Stimulated activated CD8-positive, alpha-beta memory T cell treated with anti-CD3 and anti-CD28 coated beads, Interleukin-12 subunit alpha, Interleukin-12 subunit beta, amount 100 ng/mL, for 1 hour (primary cell): ENCODE data around the gene NEK5.
A peak's percentile ranks its signal among the peaks of the same experiment; 100 is the strongest.
"Not testable (repeated sequence)": the region's sequence is repeated elsewhere in the genome, so short reads cannot be mapped to it uniquely, and the experiment has no call there.

Experiments
- DNase-seq: peaks from one replicate; pipeline ENCODE4 v3.0.0-alpha.2; 2020; ENCODE audit warnings: low read depth

Gene NEK5

DNA sequence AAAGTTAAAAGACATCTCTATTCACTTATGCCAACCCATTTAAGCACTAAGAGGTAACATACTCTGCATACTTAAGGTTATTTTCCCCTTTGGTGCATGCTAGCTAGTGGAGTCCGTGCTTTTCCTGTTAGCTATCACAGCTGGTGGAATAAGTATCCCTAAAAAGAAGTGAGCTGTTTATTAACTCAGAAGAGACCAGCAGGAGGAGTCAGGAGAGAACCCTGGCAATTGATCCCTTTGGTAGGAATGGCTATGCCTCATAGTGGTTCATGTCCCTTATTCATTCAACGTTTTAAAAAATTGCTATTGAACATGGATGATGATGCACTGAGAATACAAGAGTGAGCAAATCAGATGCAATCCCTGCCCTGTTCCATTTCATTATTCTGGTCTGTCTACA is 12.4 kb upstream of the NEK5 start:
- no peak for DNase-seq

DNA sequence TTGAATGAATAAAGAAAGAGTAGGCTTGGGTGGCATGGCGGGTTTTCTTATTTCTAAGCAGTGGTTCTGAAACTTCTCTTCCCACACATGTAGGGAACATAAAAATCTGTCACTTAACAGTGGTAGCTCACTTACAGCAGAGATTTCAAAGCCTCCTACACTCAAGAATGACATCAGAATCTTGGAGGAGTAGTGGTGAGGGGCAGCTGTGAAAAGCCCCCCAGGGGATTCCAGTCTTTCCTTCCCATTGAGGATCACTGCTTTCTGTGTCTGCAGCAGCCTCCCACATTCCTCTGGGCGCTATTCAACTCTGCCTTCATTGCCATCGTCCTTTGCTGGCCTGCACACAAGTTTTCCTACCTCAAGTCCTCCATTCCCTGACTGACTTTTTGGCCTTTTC is 8.6 kb upstream of the NEK5 start:
- DNase-seq, result no peak

DNA sequence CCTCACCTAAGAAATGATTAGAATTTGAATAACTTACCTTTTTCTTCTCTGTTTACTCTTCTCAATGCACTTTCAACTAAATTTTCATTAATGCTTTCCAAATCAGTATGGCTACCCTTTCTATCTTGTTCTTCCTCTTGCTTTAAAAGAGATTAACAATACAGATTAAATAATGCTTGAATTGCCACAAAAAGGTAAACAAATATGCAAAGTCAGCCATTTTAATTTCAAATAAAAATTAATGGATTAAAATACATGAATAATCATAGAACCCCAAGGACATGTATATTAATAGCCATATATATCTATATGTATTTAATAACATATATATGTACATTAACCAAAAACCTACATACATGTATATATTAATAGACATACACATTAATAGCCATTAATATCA is 7.9 kb upstream of the NEK5 start:
- no peak for DNase-seq

DNA sequence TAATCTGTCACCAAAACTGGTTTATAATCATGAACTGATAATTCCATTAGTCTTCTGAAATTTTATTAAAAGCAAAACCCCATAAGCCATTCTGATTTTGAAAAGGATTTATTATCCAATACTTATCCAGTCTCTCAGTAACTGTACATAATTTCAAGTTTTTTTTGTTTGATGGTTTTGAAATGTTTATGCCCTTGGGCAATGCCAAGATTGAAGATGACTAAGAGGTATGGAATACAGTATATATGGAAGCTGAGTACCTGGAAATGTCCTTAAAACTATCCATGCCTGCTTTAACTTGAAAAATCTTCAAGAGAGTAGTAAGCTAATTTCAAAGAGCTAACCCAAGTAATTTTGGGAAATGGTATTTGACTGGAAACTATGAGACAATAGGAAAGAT is 1.8 kb upstream of the NEK5 start:
- no peak for DNase-seq

DNA sequence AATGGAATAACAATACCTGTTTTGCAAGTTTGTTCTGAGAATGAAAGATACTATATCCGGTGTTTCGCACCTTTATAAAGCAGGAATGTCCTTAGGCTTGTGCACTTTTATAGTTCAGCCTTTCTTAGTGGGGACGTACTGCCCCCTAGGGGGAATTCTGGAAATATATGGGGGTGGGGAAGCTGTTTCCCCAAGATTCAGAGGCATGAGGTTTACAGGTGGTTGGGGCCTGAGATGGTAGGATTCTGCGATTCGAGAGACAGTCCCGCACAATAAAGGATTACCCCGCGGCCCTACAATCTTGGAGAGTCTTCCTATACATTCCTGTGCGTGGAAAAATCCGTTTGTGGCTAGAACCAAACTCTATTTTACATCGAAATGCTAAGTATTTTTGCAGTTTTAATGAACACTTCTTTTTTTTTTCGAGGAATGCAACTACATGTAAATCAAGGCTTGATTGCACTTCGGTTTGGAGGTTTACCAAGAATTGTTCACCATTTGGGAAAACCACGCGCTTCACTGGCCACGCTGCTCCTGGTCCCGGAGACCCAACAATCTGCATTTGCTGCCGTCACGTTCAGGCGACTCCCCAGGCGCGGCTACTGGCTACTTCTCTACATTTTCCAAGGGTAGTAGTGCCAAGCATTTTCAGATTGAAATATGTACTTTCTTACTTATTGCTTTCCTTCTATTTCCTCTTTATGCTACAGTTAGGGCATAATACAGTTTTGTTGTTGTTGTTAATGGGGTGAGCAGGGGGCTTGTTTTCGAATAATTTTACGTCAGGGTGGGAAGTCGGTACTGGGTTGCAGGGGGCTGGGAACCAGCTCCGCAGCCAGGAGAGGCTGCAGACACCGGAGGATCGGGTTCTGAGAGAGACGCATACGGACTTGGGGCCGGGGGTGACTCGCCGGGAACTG is 830 bp downstream of the NEK5 start:
- peak; percentile 17 for DNase-seq

DNA sequence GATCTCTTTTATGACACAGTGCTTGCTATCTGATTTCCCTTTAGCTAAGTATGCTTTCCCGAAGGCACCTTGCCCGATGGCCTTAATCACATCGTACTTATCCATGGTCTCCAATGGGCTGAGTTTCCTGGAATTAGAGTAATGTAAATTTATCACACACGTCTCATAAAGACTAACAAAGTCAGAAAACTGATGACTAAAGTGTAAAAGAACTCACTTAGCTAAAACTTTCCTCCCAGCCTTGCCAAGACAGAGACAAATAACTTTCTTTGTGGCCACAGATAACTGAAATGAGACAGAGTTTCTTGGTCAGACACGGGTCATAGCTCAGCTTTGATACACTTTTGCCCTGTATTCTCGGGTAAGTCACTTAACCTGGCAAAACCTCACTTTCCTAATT is 1.5 kb downstream of the NEK5 start:
- no peak for DNase-seq

DNA sequence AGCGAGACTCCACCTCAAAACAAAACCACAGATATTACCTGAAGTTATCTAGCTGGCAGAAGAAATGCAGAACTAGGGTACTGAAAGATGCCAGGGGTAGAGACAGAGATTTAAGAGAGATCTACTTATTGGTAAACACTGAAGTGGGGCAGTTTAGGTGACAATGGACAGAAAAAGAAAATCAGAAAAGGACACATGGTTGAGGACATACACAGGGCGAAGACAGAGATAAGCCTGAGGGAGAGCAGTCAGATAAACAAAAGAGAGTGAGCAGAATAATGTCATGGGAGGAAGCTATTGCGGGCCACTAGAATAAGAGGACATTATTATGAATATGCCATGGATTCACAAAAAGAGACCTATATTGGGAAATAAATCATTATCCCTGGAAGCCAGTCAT is 3.3 kb downstream of the NEK5 start:
- DNase-seq, result no peak

DNA sequence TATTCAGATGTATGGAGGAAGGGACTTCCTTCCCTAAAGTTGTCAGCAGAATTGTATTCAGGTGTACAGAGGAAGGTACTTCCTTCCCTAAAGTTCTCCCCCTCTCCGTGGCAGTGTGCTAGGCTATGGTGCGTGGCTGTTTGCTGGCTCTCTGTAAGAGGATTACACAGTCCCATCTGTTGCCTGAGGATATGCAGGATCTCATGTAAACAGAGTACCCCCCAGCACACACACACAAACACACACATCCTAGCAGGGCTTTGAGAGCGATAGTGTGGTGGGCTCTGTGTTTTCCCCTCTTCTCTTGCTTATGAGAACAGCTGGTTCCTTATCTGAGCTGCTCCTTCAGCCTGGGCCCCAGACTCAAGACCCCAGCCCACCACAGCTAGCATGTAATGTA is 10.3 kb downstream of the NEK5 start:
- DNase-seq, result no peak

DNA sequence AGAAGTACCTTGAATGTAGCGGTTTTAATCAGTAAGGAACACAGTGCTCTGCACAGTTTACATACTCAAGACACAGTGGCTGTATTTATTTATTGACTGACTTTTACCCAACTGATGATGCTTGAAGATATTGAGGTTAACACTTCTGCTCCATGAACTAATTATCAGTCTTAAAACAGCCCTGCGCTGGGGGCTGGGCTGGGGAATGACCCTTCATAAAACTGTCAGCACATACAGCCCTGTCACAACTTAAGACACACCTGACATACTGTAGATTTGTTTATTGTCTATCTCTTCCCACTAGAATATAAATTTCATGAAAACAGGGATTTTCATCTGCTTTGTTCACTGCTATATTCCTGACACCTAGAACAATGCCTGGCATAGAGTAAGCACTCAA is 10.8 kb downstream of the NEK5 start:
- no peak for DNase-seq

DNA sequence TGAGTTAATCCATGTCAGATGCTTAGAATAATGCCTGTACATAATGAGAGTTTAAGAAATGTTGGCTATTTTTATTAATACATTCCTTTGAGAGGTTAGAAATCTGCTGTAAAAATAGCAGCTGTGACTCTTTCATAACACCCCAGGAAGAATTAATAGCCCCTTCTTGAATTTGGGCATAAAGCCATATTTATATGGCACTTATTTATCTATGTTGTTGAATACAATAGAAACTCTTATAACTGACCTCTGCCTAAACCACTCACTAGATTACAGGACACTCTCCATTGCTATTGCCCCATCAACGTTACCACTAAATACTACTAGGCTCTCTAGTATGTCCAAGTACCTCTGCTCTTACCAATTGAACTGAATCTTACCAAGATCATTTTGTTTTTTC is 16.3 kb downstream of the NEK5 start:
- no peak for DNase-seq

DNA sequence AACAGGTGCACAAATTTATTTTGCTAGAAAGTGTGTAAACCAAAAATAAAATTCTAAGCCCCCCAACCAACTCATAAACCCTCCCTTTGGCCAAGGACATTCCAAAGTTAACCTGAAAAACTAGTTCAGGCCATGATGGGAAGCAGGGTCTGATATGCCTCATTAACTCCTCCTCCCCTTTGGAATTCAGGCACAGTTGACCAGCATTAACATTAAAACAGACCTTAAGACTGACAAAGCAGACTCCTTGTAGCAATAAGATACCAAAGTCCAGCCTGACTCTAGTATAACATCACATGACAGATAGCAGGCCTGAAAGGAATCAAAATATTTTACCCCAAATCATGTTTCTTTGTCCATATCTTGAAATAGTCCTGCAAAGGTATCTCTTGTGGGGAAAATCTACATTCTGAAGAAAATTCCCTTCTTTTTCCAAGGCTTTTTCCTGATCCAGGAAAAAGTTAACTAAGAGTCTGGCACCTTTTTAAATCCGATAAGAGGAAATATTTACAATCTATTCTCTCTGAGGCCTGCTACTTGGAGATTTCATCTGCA is 19.7 kb downstream of the NEK5 start:
- DNase-seq, result no peak

DNA sequence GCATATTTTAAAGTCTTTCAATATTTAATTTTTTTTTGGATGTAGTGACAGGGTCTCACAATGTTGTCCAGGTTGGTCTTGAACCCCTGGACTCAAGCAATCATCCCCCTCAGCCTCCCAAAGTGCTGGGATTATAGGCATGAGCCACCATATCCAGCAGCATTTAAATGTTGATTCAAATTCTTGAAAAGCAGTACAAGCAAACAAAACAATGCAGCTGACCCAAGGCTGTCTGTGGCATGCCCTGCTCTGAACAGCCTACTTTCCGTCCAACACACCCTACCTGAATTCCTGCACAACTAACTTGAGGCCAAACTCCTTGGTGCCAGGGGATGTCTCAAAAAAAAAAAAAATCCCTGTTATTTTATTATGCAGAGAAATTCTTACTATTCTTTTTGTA is 23.0 kb downstream of the NEK5 start:
- no peak for DNase-seq

DNA sequence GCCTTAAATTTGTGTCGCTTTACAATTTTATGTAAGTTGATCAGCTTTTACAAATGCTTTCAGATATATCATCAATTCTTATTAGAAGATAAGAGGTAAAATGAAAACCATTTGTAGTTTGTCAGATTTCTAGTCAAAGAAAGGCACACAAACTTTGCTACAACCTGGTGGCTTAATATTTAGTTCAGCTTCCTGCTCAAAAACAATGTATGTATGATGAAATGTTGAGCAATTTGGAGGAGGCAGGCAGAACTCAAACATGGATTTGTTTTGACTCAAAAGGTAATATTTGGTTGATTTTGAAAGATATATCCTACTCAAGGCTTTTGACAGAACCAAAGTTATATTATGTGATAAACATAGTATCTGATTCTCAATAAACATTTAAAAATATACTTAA is 24.2 kb downstream of the NEK5 start:
- DNase-seq, result no peak

DNA sequence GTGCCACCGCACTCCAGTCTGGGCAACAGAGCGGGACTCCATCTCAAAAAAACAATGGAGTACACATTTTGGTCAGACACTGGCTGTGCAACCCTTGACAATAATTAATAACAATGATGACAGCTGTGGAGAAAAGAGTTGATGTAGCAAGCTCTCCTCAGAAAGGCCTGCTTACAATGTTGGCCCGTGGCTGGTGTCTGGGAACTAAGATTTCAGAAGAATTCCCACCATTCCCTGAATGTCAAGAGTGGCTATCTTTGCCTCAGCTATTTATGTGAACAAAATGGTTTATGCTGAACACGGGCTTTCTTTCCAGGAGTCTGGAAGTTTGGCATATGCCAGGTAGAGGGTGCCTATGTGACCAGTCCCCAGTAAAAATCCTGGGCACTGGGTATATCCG is 25.5 kb downstream of the NEK5 start:
- no peak for DNase-seq

DNA sequence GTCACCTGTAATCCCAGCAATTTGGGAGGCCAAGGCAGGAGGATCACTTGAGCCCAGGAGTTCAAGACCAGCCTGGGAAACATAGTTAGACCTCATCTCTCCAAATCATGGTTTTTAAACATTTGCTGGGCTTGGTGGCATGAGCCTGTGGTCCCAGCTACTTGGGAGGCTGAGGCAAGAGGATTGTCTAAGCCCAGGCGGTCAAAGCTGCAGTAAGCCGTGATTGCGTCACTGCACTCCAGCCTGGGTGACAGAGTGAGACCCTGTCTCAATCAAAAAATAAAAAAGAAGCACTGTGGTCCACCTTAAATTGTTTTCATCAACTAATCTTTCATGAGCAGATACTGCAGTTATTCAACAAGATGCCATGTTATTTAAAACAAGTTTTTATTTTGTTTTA is 26.4 kb downstream of the NEK5 start:
- DNase-seq, result not testable (repeated sequence)

DNA sequence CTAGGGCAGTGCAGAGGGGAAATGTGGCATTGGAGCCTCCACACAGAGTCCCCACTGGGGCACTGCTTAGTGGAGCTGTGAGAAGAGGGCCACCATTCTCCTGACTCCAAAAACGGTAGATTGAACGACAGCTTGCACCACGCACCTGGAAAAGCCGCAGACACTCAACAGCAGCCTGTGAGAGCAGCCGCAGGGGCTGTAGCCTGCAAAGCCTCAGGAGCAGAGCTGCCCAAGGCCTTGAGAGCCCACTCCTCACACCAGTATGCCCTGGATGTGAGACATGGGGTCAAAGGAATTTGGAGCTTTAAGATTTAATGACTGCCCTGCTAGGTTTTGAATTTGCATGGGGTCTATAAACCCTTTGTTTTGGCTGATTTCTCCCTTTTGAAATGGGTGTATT is 31.7 kb downstream of the NEK5 start:
- DNase-seq, result no peak

DNA sequence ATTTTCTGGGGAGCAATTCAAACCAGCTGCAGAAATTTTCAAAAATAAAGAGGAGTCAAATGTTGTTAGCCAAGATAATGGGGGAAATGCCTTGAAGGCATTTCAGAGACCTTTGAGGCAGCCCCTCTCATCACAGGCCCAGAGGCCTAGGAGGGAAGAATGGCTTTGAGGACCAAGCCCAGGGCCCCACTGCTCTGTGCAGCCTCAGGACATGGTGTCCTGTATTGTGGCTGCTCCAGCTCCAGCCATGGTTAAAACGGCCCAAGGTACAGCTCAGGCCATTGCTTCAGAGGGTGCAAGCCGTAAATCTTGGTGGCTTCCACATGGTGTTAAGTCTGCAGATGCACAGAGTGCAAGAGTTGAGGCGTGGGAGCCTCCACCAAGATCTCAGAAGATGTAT is 32.1 kb downstream of the NEK5 start:
- no peak for DNase-seq

DNA sequence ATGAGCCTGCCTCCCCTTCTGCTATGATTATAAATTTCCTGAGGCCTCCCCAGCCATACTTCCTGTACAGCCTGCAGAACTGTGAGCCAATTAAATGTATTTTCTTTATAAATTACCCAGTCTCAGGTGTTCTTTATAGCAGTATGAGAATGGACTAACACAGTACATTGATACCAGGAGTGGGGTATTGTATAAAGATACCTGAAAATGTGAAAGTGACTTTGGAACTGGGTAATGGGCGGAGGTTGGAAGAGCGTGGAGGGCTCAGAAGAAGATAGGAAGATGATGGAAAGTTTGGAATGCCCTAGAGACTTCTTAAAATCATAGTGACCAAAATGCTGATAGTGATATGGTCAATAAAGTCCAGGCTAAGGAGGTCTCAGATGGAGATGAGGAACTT is 32.8 kb downstream of the NEK5 start:
- DNase-seq, result no peak

DNA sequence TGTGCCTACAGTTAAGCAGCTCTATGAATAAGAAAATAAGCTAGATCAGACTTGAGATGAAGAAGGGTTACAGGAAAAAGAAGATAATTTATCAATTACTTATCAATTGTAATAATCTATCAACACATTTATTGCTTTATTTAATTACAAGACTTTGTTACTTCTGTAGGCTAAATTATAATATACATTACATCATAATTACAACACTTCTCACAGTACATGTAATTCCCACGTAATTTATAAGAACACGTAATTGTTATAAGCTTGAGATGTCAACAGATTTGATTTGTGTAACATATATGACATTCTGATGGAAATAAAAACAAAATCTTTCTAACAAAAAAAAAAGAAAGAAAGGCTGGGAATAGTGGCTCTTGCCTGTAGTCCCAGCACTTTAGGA is 36.8 kb downstream of the NEK5 start:
- DNase-seq, result no peak

DNA sequence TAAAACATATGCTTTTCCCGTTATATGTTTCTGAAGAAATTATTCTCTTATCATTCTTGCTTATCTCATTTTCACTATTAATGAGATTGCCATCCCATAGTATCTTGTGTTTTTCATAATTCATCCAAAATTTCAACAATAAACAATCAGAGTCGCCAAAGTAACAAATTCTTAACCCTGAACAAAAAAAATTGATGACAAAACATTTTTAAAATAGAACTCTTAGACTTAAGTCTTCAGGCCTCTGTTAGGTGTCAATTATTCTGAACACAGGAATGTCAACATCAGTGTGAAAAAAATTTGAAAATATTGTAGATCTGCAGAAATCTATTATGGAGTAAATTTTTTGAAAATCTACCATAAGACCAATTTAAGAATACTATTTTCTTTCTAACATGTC is 37.4 kb downstream of the NEK5 start:
- no peak for DNase-seq

DNA sequence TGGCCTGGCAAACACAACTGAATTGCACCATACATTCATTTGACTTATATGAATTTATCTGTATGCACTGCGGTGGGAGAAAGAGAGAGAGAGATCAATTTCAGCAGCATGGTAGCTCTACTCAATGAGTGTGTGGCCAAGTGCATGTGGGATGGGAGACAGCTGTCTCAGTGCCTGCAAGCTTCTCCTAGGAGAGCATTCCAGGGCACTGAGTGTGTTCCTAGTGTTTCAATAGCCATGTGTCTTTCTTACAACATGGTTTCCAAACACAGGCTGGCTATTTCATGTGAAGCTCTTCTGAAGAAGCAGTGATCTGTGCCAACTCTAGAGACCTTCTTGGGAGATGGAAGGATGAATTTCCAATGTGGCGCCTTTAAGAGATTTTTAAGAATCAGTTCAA is 43.5 kb downstream of the NEK5 start:
- DNase-seq, result no peak

DNA sequence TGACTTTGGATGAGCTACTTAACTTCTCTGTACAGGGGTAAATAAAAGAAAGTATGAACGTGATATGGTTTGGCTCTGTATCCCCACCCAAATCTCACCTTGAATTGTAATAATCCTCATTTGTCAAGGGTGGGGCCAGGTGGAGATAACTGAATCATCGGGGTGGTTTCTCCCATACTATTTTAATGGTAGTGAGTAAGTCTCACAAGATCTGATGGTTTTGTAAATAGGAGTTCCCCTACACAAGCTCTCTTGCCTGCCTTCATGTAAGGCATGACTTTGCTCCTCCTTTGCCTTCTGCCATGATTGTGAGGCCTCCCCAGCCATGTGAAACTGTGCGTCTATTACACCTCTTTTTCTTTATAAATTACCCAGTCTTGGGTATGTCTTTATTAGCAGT is 43.9 kb downstream of the NEK5 start:
- not testable (repeated sequence) for DNase-seq

DNA sequence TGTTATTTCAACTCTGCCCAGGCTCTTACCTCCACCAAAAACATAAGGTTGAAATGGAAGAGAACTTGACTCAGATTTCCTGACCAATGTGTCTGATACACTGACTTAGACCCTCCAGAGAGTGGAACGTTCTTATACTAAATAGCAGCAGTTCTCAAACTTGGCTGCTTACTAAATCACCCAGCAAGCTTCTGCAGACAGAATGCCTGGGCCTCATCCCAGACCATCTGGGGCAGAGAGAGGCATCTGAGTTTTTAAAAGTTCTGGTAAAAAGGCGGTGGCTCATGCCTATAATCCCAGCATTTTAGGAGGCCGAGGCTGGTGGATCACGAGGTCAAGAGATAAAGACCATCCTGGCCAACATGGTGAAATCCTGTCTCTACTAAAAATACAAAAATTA is 46.3 kb downstream of the NEK5 start:
- DNase-seq, result no peak

DNA sequence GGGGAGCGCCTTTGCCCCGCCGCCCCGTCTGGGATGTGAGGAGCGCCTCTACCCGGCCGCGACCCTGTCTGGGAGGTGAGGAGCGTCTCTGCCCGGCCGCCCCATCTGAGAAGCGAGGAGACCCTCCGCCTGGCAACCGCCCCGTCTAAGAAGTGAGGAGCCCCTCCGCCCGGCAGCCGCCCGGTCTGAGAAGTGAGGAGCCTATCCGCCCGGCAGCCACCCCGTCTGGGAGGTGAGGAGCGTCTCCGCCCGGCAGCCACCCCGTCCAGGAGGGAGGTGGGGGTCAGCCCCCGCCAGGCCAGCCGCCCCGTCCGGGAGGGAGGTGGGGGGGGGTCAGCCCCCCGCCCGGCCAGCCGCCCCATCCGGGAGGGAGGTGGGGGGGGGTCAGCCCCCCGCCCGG is 49.0 kb downstream of the NEK5 start:
- DNase-seq, result not testable (repeated sequence)
